DOHH2 (cell line): ENCODE results near the gene MR1.

Experiments used
- CTCF ChIP-seq: fragments of 200-600 bp; sonication (generic); IDR thresholded peaks from one replicate; pipeline ENCODE4 v1.5.1; 2014; ENCODE audit warnings: antibody characterized with exemption, mild to moderate bottlenecking, low read depth, low read length; ENCODE audit not compliant: poor library complexity, severe bottlenecking
- EZH2phosphoT487 ChIP-seq: fragments of 200-600 bp; sonication (generic); IDR thresholded peaks from 2 replicates; pipeline ENCODE4 v1.6.1; 2017; ENCODE audit warnings: borderline replicate concordance, mild to moderate bottlenecking, antibody characterized with exemption, low read length, moderate library complexity, mixed read lengths

- TF ChIP-seq CTCF, result no peak
- TF ChIP-seq EZH2phosphoT487, result no peak
These were observed 58.3 kb downstream of the MR1 start for GRCh38 chr1:181092056-181092455.
